Cerebellar cortex (tissue), 1 donor: ENCODE measurements around the gene PBRM1.

ENCODE experiments used
- DNase-seq: peaks from one replicate; pipeline ENCODE4 v3.0.0-alpha.2; 2015; ENCODE audit warnings: low spot score

PBRM1 gene

GRCh38 chr3:52574056-52574965 lies 111.4 kb downstream of the PBRM1 start:
- no peak for DNase-seq

- DNase-seq: no peak
These were observed 113.5 kb downstream of the PBRM1 start for GRCh38 chr3:52572221-52572620.

- DNase-seq: no peak
These were observed 115.6 kb downstream of the PBRM1 start for GRCh38 chr3:52570076-52570475.

GRCh38 chr3:52568069-52568468 lies 117.6 kb downstream of the PBRM1 start:
- no peak for DNase-seq

- no peak for DNase-seq
These were observed 121.7 kb downstream of the PBRM1 start for GRCh38 chr3:52563984-52564383.

GRCh38 chr3:52561028-52561747 lies 124.5 kb downstream of the PBRM1 start:
- no peak for DNase-seq

- DNase-seq: no peak
These were observed 127.3 kb downstream of the PBRM1 start for GRCh38 chr3:52558436-52558835.

GRCh38 chr3:52557011-52557960 lies 128.4 kb downstream of the PBRM1 start:
- no peak for DNase-seq

GRCh38 chr3:52555056-52555455 lies 130.7 kb downstream of the PBRM1 start:
- no peak for DNase-seq

- DNase-seq: peak; percentile 27
These were observed 131.5 kb downstream of the PBRM1 start for GRCh38 chr3:52554026-52554755.

GRCh38 chr3:52552089-52552488 lies 133.6 kb downstream of the PBRM1 start:
- no peak for DNase-seq

GRCh38 chr3:52551118-52551517 lies 134.6 kb downstream of the PBRM1 start:
- no peak for DNase-seq

- DNase-seq: no peak
These were observed 138.6 kb downstream of the PBRM1 start for GRCh38 chr3:52547143-52547542.

GRCh38 chr3:52546111-52546901 lies 139.4 kb downstream of the PBRM1 start:
- DNase-seq: no peak

- DNase-seq: no peak
These were observed 140.8 kb downstream of the PBRM1 start for GRCh38 chr3:52544937-52545336.

- DNase-seq: no peak
These were observed 144.7 kb downstream of the PBRM1 start for GRCh38 chr3:52541050-52541449.

- no peak for DNase-seq
These were observed 146.6 kb downstream of the PBRM1 start for GRCh38 chr3:52539010-52539653.

GRCh38 chr3:52537726-52538421 lies 147.8 kb downstream of the PBRM1 start:
- DNase-seq: no peak

GRCh38 chr3:52537165-52537620 lies 148.5 kb downstream of the PBRM1 start:
- no peak for DNase-seq
